ENCODE measurements around the gene EYS. TPM values are rescaled to one million over a fixed set of nuclear protein-coding genes. Genes with fewer than 3 reads are reported as not detected.

EYS gene
- total RNA-seq, 1 experiment from 2014 or later, result not detected

GRCh38 chr6:63940056-63940455 is 1767.0 kb downstream of the EYS start:
- H3K23me2 ChIP-seq (ENCODE audit: insufficient read length, low read depth, low read length, poor library complexity, severe bottlenecking), result no peaks in the 10 kb centered on the region
- no peaks in the 10 kb centered on the region for H4K20me1 ChIP-seq (ENCODE audit: control insufficient read depth, insufficient read depth, insufficient read length)
- no peak overlapping the region for H4K8ac ChIP-seq (replicated peaks; ENCODE audit: insufficient read length, low read depth, low read length)
- H4K5ac ChIP-seq (ENCODE audit: insufficient read length, low read depth, low read length), result no peak overlapping the region
- H2BK120ac ChIP-seq (ENCODE audit: low read depth, low read length, poor library complexity, severe bottlenecking), result no peak overlapping the region
- no peak overlapping the region for H3K18ac ChIP-seq (ENCODE audit: insufficient read length, low read depth, low read length)
- TF ChIP-seq CTCF (conservative IDR thresholded peaks at IDR 0.05), result no peak
- no peak overlapping the region for H4K91ac ChIP-seq (ENCODE audit: insufficient read length, low read depth, low read length)
- no peak overlapping the region for H3K4ac ChIP-seq (ENCODE audit: low read depth, low read length)
- H3K79me1 ChIP-seq (ENCODE audit: insufficient read depth, low read depth, low read length, poor library complexity, severe bottlenecking), result no peaks in the 10 kb centered on the region
- H2AK5ac ChIP-seq (ENCODE audit: insufficient read length, low read length), result no peak overlapping the region
- no peak overlapping the region for H2BK12ac ChIP-seq (ENCODE audit: insufficient read length, low read depth, low read length)
- no peaks in the 10 kb centered on the region; the same call in 1 of the 2 replicates for H3K4me1 ChIP-seq (ENCODE audit: insufficient read depth, low read length)
- H3K27me3 Mint-ChIP-seq (ENCODE audit: low read depth), result no peaks in the 10 kb centered on the region
- H3K27me3 ChIP-seq (ENCODE audit: insufficient read depth, low read length), result no peaks in the 10 kb centered on the region
- H3K36me3 Mint-ChIP-seq (ENCODE audit: insufficient read depth in 1 of 3, low read depth in 3 of 3), result peaks cover 1 to 3% (median 2%) of the 10 kb centered on the region in 3 experiments; a peak in 5 of 7 replicates
- no peaks in the 10 kb centered on the region for H3K9me3 ChIP-seq (ENCODE audit: control insufficient read depth, low read depth, low read length)
- peaks cover 10 to 15% of the 10 kb centered on the region in 2 experiments for H3K4me1 Mint-ChIP-seq
- no peak overlapping the region for H3T11ph ChIP-seq (ENCODE audit: low read length)
- H3K56ac ChIP-seq (ENCODE audit: insufficient read length, low read depth, low read length), result no peak overlapping the region
- H2BK20ac ChIP-seq (ENCODE audit: low read depth, low read length, poor library complexity, severe bottlenecking), result no peak overlapping the region
- H3K23ac ChIP-seq (ENCODE audit: insufficient read length, low read depth, low read length), result no peak overlapping the region
- DNase-seq, result no peak
- no peak overlapping the region for H3K4me3 Mint-ChIP-seq
- H3K9ac ChIP-seq (ENCODE audit: extremely low read depth, insufficient read length, low read length), result no peak overlapping the region
- H2BK5ac ChIP-seq (ENCODE audit: insufficient read length, low read length), result no peak overlapping the region
- no peak overlapping the region for H3K14ac ChIP-seq (ENCODE audit: insufficient read depth, low read length)
- no peak overlapping the region for H3K27ac ChIP-seq (ENCODE audit: insufficient read length, low read depth, low read length)
- H3K9me3 Mint-ChIP-seq, result peaks cover 2% of the 10 kb centered on the region in 2 experiments; a peak in 3 of 5 replicates
- H3K4me2 ChIP-seq (ENCODE audit: insufficient read depth, insufficient read length, low read length), result no peak overlapping the region
- H3K27ac Mint-ChIP-seq, result no peak overlapping the region
- H2AFZ ChIP-seq (ENCODE audit: low read length), result no peak overlapping the region
- H2BK15ac ChIP-seq (ENCODE audit: low read depth, low read length), result no peak overlapping the region
- WGBS (ENCODE audit: extremely low coverage, insufficient read length, low lambda C conversion rate), result no CpG with 5 or more reads among the region's 1 CpG
- no peaks in the 10 kb centered on the region for H3K79me2 ChIP-seq (ENCODE audit: insufficient read depth, low read length)
